Activated B cell treated with CpG ODN at 0.5 μM for 24 hours (primary cell): ENCODE data around the gene FAT1. TPM values are rescaled to one million over a fixed set of nuclear protein-coding genes. Genes with fewer than 3 reads are reported as not detected.

Source experiments
- ATAC-seq: fragments of 200-7000 bp; cut with Tn5 transposase; one replicate; pipeline ENCODE4 v1.10.0; 2021; ENCODE audit warnings: low read depth, mild to moderate bottlenecking, moderate library complexity
- CTCF ChIA-PET: fragments of 350-600 bp; sonication (Branson Sonifier 250); formaldehyde crosslinking; loops from one replicate; lab custom pipeline; 2021; ENCODE audit warnings: antibody characterized with exemption; lab: Charles Lee
- POLR2A ChIA-PET: fragments of 350-600 bp; sonication (Branson Sonifier 250); formaldehyde crosslinking; loops from one replicate; lab custom pipeline; 2021; ENCODE audit warnings: antibody characterized with exemption; lab: Charles Lee
- DNase-seq: peaks from one replicate; pipeline ENCODE4 v3.0.0; 2022
- H3K27ac Mint-ChIP-seq: one replicate; pipeline ENCODE4 v1.8.0; 2020; ENCODE audit warnings: mixed read lengths
- H3K27me3 Mint-ChIP-seq: one replicate; pipeline ENCODE4 v1.8.0; 2021; ENCODE audit warnings: mixed read lengths
- H3K36me3 Mint-ChIP-seq: one replicate; pipeline ENCODE4 v1.8.0; 2021; ENCODE audit warnings: low read depth, mixed read lengths
- H3K4me1 Mint-ChIP-seq: one replicate; pipeline ENCODE4 v1.8.0; 2021; ENCODE audit warnings: mixed read lengths
- H3K4me3 Mint-ChIP-seq: one replicate; pipeline ENCODE4 v1.8.0; 2020; ENCODE audit warnings: mild to moderate bottlenecking, mixed read lengths
- H3K9me3 Mint-ChIP-seq: one replicate; pipeline ENCODE4 v1.8.0; 2020; ENCODE audit warnings: mixed read lengths
- CTCF ChIP-seq: fragments of 200-600 bp; IDR thresholded peaks from one replicate; pipeline ENCODE4 v1.8.0; 2022; ENCODE audit warnings: antibody characterized with exemption, mild to moderate bottlenecking
- intact Hi-C: fragments of 100-400 bp; cut with micrococcal nuclease; formaldehyde crosslinking; loops from one replicate; pipeline ENCODE4 v1.15.1; 2024
- total RNA-seq: library from RNA; stranded (reverse); gene quantifications from 2 replicates; pipeline ENCODE4 v1.2.3, GENCODE V29; 2022

The FAT1 gene
- total RNA-seq, 1 donor from 2014 or later: not detected

GRCh38 chr4:186734251-186734650 lies 10.6 kb upstream of the FAT1 start:
- H3K27ac Mint-ChIP-seq: no peak overlapping the region
- ATAC-seq: no peak
- no peaks in the 10 kb centered on the region for H3K36me3 Mint-ChIP-seq
- no peak overlapping the region for H3K4me3 Mint-ChIP-seq
- CTCF ChIA-PET: no interaction called here
- no peaks in the 10 kb centered on the region for H3K9me3 Mint-ChIP-seq
- peaks cover under 1% of the 10 kb centered on the region for H3K27me3 Mint-ChIP-seq
- TF ChIP-seq CTCF: no peak
- intact Hi-C loops: no loop called here
- POLR2A ChIA-PET: no interaction called here
- no peak for DNase-seq
- no peaks in the 10 kb centered on the region for H3K4me1 Mint-ChIP-seq

- no peak for ATAC-seq
- Mint-ChIP-seq H3K4me3 (no peak overlapping the region), H3K4me1 (no peaks in the 10 kb centered on the region), H3K9me3 (no peaks in the 10 kb centered on the region), H3K27ac (no peak overlapping the region), H3K27me3 (peaks cover 4% of the 10 kb centered on the region), H3K36me3 (no peaks in the 10 kb centered on the region)
- POLR2A ChIA-PET: no interaction called here
- intact Hi-C loops: no loop called here
- no peak for TF ChIP-seq CTCF
- CTCF ChIA-PET: no interaction called here
- DNase-seq: no peak
These were observed 10.1 kb upstream of the FAT1 start for GRCh38 chr4:186733778-186734177.

- POLR2A ChIA-PET: no interaction called here
- H3K27ac Mint-ChIP-seq: no peak overlapping the region
- no peak for TF ChIP-seq CTCF
These were observed 7.0 kb upstream of the FAT1 start for GRCh38 chr4:186730621-186731020.

GRCh38 chr4:186729856-186730255 lies 6.2 kb upstream of the FAT1 start:
- peaks cover 10% of the 10 kb centered on the region for H3K4me1 Mint-ChIP-seq
- ChIA-PET POLR2A (no interaction called here), CTCF (no interaction called here)
- no peaks in the 10 kb centered on the region for H3K36me3 Mint-ChIP-seq
- no peaks in the 10 kb centered on the region for H3K9me3 Mint-ChIP-seq
- peaks cover 36% of the 10 kb centered on the region for H3K27me3 Mint-ChIP-seq
- DNase-seq (no peak), ATAC-seq (no peak)
- intact Hi-C loops: no loop called here
- TF ChIP-seq CTCF: no peak
- H3K27ac Mint-ChIP-seq: no peak overlapping the region
- no peak overlapping the region for H3K4me3 Mint-ChIP-seq

More at GRCh38 chr4:186730621-186731020, 7.0 kb upstream of the FAT1 start:
- H3K27me3 Mint-ChIP-seq: peaks cover 28% of the 10 kb centered on the region
- ATAC-seq (no peak), DNase-seq (no peak)
- no peak overlapping the region for H3K4me3 Mint-ChIP-seq
- CTCF ChIA-PET: no interaction called here
- peaks cover 8% of the 10 kb centered on the region for H3K4me1 Mint-ChIP-seq
- intact Hi-C loops: no loop called here
- H3K36me3 Mint-ChIP-seq: no peaks in the 10 kb centered on the region
- no peaks in the 10 kb centered on the region for H3K9me3 Mint-ChIP-seq

GRCh38 chr4:186728631-186729271 lies 5.1 kb upstream of the FAT1 start:
- TF ChIP-seq CTCF: no peak
- intact Hi-C loops: no loop called here
- ATAC-seq (no peak), DNase-seq (no peak)
- Mint-ChIP-seq H3K4me1 (peaks cover 14% of the 10 kb centered on the region), H3K27ac (no peak overlapping the region), H3K27me3 (peaks cover 40% of the 10 kb centered on the region), H3K36me3 (no peaks in the 10 kb centered on the region), H3K4me3 (no peak overlapping the region), H3K9me3 (no peaks in the 10 kb centered on the region)
- ChIA-PET POLR2A (no interaction called here), CTCF (no interaction called here)
